Stimulated activated CD8-positive, alpha-beta memory T cell treated with anti-CD3 and anti-CD28 coated beads, Interleukin-4, amount 100 ng/mL, for 24 hours (primary cell): ENCODE data around the gene FGFR2.

Experiments used
- DNase-seq: peaks from one replicate; pipeline ENCODE4 v3.0.0-alpha.2; 2020; ENCODE audit warnings: low read depth

FGFR2 gene

DNA sequence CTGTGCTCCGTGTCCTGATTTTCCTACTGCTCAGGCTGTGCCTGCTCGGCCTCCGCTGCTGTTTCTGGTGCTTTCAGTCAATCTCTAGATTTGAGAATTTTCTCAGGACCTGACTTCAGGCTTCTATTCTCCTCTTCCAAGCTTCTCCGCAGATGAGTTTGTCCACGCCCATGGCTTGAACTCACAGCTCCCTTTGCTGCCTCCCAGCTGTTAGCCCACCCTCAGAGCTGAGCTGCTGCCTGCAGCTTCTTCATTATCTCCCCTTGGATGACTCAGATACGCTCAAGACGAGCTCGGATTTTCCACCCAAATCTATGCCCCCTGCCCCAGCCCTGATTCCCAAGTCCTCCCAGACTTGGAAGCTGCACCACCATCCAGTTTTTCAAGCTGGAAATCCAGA, 104.7 kb downstream of the FGFR2 start:
- DNase-seq, result no peak

GRCh38 chr10:121490871-121491519, 107.2 kb downstream of the FGFR2 start:
- DNase-seq, result no peak

DNA sequence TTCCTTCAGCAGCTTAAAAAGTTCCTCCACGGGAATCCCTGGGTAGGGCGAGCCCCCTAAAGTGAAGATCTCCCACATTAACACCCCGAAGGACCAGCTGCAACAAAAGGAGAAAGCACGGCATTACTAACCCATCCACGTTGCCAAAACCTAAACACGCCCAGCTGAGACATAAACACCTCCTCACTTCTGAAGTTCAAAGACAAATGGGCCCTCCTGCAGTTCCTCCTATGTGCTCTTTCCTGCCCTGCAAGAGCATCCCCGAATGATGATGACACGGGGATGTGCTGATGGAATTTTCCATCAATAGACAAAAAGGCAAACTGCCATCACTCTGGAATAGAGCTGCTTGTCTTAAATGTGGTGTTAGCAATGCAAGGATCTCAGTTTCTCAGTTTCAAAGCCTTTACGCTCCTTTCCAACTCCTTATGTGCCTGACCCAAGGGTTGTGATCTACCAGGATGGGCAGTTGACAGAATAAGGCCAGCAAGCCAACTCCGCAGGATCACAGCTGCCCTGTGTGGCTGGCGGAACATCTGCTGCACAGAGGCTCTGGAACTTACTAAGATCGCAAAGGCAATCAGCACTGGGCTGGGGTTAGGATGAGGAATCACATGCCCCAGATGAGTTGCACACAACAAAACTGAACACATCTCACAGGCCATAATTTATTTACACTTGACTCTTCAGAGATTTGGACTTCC, 112.7 kb downstream of the FGFR2 start:
- DNase-seq, result no peak

GRCh38 chr10:121484816-121485215, 113.4 kb downstream of the FGFR2 start:
- DNase-seq, result no peak

DNA sequence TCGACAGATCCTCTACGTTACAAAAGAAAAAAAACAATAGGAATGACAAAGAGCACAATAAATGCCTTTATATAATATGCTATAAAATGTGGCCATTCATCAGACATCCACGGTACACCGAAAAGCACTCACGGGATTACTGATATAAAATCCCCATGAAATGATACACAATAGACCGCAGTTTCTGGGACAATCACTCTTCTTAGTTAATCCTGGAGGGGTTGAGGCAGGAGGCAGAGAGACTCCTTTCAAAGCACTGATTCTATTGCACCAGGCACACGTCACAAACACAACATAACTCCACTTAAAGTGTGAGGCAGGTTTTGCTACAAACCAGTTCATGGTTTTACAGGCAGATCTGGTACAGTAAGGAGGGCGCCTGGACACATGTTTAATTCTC, 113.8 kb downstream of the FGFR2 start:
- no peak for DNase-seq

GRCh38 chr10:121481180-121481579, 117.1 kb downstream of the FGFR2 start:
- DNase-seq, result no peak

DNA sequence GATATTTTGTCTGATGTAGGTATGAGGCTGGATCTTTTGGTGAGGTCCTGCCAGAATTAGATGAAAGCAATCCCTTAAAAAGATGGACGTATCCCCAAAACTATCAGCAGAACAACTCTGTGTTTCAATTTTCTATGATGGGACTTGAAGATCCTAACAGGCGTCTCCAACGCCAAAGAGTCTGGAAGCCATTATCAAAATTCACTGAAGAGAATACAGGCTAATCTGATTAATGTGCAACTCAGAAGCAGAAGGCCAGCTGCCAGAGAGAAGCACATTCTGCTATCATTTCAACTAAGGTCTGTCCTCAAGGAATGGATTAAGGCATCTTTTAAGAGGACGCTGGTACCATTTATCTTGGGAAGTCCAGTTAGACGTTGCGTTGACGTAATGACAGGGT, 119.7 kb downstream of the FGFR2 start:
- DNase-seq, result no peak

GRCh38 chr10:121469797-121470606, 128.2 kb downstream of the FGFR2 start:
- DNase-seq, result no peak

- no peak for DNase-seq
Observed at GRCh38 chr10:121468726-121469125, 129.5 kb downstream of the FGFR2 start.

DNA sequence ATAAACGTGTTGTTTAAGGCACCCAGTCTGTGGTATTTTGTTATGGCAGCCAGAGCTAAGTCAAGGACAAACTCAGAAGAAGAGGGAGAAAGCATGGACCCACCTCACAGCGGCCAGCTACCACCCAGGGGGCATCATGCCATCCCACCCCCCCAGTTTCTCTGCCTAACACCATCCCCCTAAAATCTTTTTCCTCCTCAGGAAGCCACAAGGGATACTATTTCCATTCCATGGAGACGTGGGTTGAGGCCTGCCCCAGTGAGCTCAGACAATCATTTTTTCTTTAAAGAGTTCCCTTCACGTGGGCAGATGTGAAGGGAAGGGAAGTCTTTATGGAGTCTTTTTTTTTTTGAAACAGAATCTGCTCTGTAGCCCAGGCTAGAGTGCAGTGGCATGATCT, 131.8 kb downstream of the FGFR2 start:
- no peak for DNase-seq

- DNase-seq, result no peak
Observed at GRCh38 chr10:121465215-121465614, 133.0 kb downstream of the FGFR2 start.

- DNase-seq, result no peak
Observed at GRCh38 chr10:121464517-121464916, 133.7 kb downstream of the FGFR2 start.

- no peak for DNase-seq
Observed at GRCh38 chr10:121462955-121463354, 135.3 kb downstream of the FGFR2 start.

- DNase-seq, result no peak
Observed at GRCh38 chr10:121462281-121462680, 136.0 kb downstream of the FGFR2 start.

- no peak for DNase-seq
Observed at GRCh38 chr10:121461307-121461706, 136.9 kb downstream of the FGFR2 start.

DNA sequence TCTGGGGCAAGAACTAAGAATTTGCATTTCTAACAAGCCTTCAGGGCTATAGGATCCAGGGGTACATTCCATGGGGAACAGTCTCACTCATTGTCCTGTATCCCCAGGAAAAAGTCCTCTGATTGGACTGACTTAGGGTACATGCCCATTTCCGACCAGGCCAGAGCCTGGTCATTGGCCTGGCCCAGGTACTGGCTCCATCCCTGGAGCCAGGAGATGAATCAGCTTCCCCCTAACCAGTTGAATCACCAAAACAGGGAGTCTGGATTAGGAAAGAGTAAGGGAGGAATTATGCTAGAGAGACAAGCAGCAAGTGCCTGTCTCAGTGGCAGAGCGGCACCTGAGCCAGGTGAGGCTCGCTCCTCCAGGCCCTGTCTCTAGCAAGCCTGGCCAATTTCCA, 137.5 kb downstream of the FGFR2 start:
- DNase-seq, result no peak

GRCh38 chr10:121459622-121460453, 138.4 kb downstream of the FGFR2 start:
- no peak for DNase-seq

GRCh38 chr10:121459279-121459621, 139.0 kb downstream of the FGFR2 start:
- DNase-seq, result no peak

GRCh38 chr10:121457729-121458128, 140.5 kb downstream of the FGFR2 start:
- no peak for DNase-seq

DNA sequence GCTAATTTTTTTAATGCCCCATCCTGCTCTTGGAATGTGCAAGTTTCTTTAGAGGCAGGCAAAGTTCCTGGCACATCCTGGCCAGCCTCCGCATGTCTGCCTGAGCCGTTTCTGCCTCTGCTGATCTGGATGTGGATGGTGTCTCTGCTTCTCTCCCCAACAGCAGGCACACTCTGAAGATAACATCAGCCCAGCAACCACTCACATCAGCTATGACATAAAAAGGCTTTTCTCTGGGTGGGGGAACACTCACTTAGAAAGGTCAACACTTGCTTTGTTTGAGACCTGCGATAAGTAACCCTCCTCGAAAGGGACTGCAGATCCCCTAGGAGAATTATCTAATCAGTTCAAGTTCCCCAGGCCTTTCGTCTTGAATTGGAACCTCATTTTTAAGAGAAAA, 142.9 kb downstream of the FGFR2 start:
- no peak for DNase-seq

DNA sequence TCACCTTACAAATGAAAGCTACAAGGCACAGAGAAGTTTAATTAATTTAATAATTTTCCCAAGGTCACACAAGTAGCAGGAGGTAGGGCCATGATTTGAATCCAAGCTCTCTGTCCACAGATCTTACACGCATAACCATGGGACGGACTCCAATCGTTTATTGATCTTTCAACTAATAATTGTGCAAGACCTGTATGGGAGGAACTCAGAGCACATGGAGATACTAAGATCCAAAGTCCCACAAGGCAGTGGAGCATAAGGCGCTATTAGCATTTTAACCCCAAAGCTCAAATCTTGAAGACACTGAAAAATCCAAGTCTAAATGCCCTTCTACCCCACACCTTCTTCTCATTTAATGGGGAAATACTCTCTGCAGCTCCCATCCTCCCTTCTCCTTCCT, 143.5 kb downstream of the FGFR2 start:
- no peak for DNase-seq

GRCh38 chr10:121453160-121453559, 145.1 kb downstream of the FGFR2 start:
- DNase-seq, result no peak
